Skeletal muscle tissue (tissue), 4 donors: ENCODE data around the gene CDKN1C. TPM values are rescaled to one million over a fixed set of nuclear protein-coding genes. Genes with fewer than 3 reads are reported as not detected.

Experiments used
- H3K27ac ChIP-seq: one replicate; pipeline ENCODE4 v1.7.0; 2013; ENCODE audit warnings: mild to moderate bottlenecking, low read depth, low read length, inconsistent platforms
- H3K27me3 ChIP-seq, 3 donors: one replicate each; pipeline ENCODE4 v1.7.0; 2013; ENCODE audit warnings: low read length in 3 of 3; ENCODE audit not compliant: control insufficient read depth in 3 of 3, insufficient read depth in 3 of 3
- H3K36me3 ChIP-seq, 3 donors: one replicate each; pipeline ENCODE4 v1.7.0; 2013; ENCODE audit warnings: low read length in 3 of 3; ENCODE audit not compliant: control insufficient read depth in 3 of 3, insufficient read depth in 3 of 3
- H3K4me1 ChIP-seq, 3 donors: one replicate each; pipeline ENCODE4 v1.7.0; 2013; ENCODE audit warnings: low read length in 3 of 3, mild to moderate bottlenecking in 3 of 3; ENCODE audit not compliant: control insufficient read depth in 3 of 3, insufficient read depth in 3 of 3
- H3K4me3 ChIP-seq, 3 donors: one replicate each; pipeline ENCODE4 v1.7.0; 2013; ENCODE audit warnings: low read length in 3 of 3
- H3K9ac ChIP-seq, 3 donors: one replicate each; pipeline ENCODE4 v1.7.0; 2013; ENCODE audit warnings: low read length in 3 of 3, mild to moderate bottlenecking in 3 of 3, moderate library complexity in 2 of 3, low read depth in 1 of 3
- H3K9me3 ChIP-seq, 3 donors: one replicate each; pipeline ENCODE4 v1.7.0; 2013; ENCODE audit warnings: low read length in 3 of 3; ENCODE audit not compliant: control insufficient read depth in 3 of 3
- total RNA-seq: library from RNA; depleted of rRNA; stranded (reverse); fragments of >200 nt; gene quantifications from one replicate; pipeline ENCODE4 v1.2.3, GENCODE V29; 2014
- donor health status: Osteomylitis.

Gene CDKN1C
- total RNA-seq, 1 donor from 2014 or later: 209 TPM

GRCh38 chr11:2862395-2863275, 22.9 kb downstream of the CDKN1C start:
- H3K4me3 ChIP-seq: no peak overlapping the region
- no peaks in the 10 kb centered on the region for H3K9me3 ChIP-seq

GRCh38 chr11:2860636-2861035, 24.9 kb downstream of the CDKN1C start:
- Histone ChIP-seq H3K4me3 (no peak overlapping the region), H3K27me3 (peaks cover 0 to 10% (median 0%) of the 10 kb centered on the region in 3 donors), H3K27ac (no peak overlapping the region), H3K36me3 (no peaks in the 10 kb centered on the region), H3K9me3 (no peaks in the 10 kb centered on the region), H3K4me1 (peaks cover 0 to 6% (median 5%) of the 10 kb centered on the region in 3 donors), H3K9ac (no peak overlapping the region)

More at GRCh38 chr11:2862395-2863275, 22.9 kb downstream of the CDKN1C start:
- Histone ChIP-seq H3K9ac (no peak overlapping the region), H3K4me1 (peaks cover 0 to 5% (median 4%) of the 10 kb centered on the region in 3 donors), H3K36me3 (no peaks in the 10 kb centered on the region), H3K27me3 (peaks cover 5 to 15% (median 6%) of the 10 kb centered on the region in 3 donors), H3K27ac (no peak overlapping the region)

- Histone ChIP-seq H3K9me3 (no peaks in the 10 kb centered on the region), H3K27ac (no peak overlapping the region), H3K4me1 (peaks cover 0 to 6% (median 5%) of the 10 kb centered on the region in 3 donors), H3K4me3 (no peak overlapping the region), H3K9ac (no peak overlapping the region), H3K36me3 (no peaks in the 10 kb centered on the region), H3K27me3 (peaks cover 0 to 10% (median 0%) of the 10 kb centered on the region in 3 donors)
Measured at GRCh38 chr11:2859699-2860037, 25.9 kb downstream of the CDKN1C start.

GRCh38 chr11:2858995-2859698, 26.4 kb downstream of the CDKN1C start:
- H3K9ac ChIP-seq: no peak overlapping the region
- no peak overlapping the region for H3K4me3 ChIP-seq
- H3K27ac ChIP-seq: no peak overlapping the region
- peaks cover 0 to 10% (median 0%) of the 10 kb centered on the region in 3 donors for H3K27me3 ChIP-seq
- H3K36me3 ChIP-seq: no peaks in the 10 kb centered on the region
- H3K4me1 ChIP-seq: peaks cover 0 to 6% (median 5%) of the 10 kb centered on the region in 3 donors
- no peaks in the 10 kb centered on the region for H3K9me3 ChIP-seq

- no peaks in the 10 kb centered on the region for H3K36me3 ChIP-seq
- H3K27me3 ChIP-seq: peaks cover 0 to 7% (median 0%) of the 10 kb centered on the region in 3 donors
- H3K27ac ChIP-seq: no peak overlapping the region
- peaks cover 0 to 6% (median 5%) of the 10 kb centered on the region in 3 donors for H3K4me1 ChIP-seq
- H3K9me3 ChIP-seq: no peaks in the 10 kb centered on the region
- peak overlapping the region in 2 of 3 donors; percentile 14 to 35 for H3K4me3 ChIP-seq
- H3K9ac ChIP-seq: peak overlapping the region in 1 of 3 donors; percentile 33
Measured at GRCh38 chr11:2857918-2858317, 27.7 kb downstream of the CDKN1C start.

- peaks cover 0 to 7% (median 0%) of the 10 kb centered on the region in 3 donors for H3K27me3 ChIP-seq
- peaks cover 0 to 6% (median 5%) of the 10 kb centered on the region in 3 donors for H3K4me1 ChIP-seq
- H3K4me3 ChIP-seq: no peak overlapping the region
- no peaks in the 10 kb centered on the region for H3K9me3 ChIP-seq
- no peak overlapping the region for H3K9ac ChIP-seq
- no peak overlapping the region for H3K27ac ChIP-seq
- H3K36me3 ChIP-seq: no peaks in the 10 kb centered on the region
Measured at GRCh38 chr11:2857276-2857675, 28.3 kb downstream of the CDKN1C start.

GRCh38 chr11:2855162-2855561, 30.4 kb downstream of the CDKN1C start:
- peaks cover 0 to 6% (median 5%) of the 10 kb centered on the region in 3 donors for H3K4me1 ChIP-seq
- H3K9me3 ChIP-seq: no peaks in the 10 kb centered on the region
- no peak overlapping the region for H3K4me3 ChIP-seq

GRCh38 chr11:2853997-2854560, 31.5 kb downstream of the CDKN1C start:
- no peaks in the 10 kb centered on the region for H3K36me3 ChIP-seq
- peaks cover 0 to 12% (median 10%) of the 10 kb centered on the region in 3 donors for H3K27me3 ChIP-seq
- H3K9me3 ChIP-seq: no peaks in the 10 kb centered on the region
- peaks cover 0 to 6% (median 5%) of the 10 kb centered on the region in 3 donors for H3K4me1 ChIP-seq
- H3K4me3 ChIP-seq: no peak overlapping the region
- H3K27ac ChIP-seq: no peak overlapping the region
- H3K9ac ChIP-seq: no peak overlapping the region

More at GRCh38 chr11:2855162-2855561, 30.4 kb downstream of the CDKN1C start:
- Histone ChIP-seq H3K27ac (no peak overlapping the region), H3K9ac (no peak overlapping the region), H3K27me3 (peaks cover 0 to 12% (median 9%) of the 10 kb centered on the region in 3 donors), H3K36me3 (no peaks in the 10 kb centered on the region)

GRCh38 chr11:2853401-2853800, 32.2 kb downstream of the CDKN1C start:
- no peaks in the 10 kb centered on the region for H3K9me3 ChIP-seq
- H3K4me1 ChIP-seq: peaks cover 0 to 6% (median 4%) of the 10 kb centered on the region in 3 donors
- peaks cover 0 to 12% (median 10%) of the 10 kb centered on the region in 3 donors for H3K27me3 ChIP-seq
- H3K36me3 ChIP-seq: no peaks in the 10 kb centered on the region
- no peak overlapping the region for H3K9ac ChIP-seq
- no peak overlapping the region for H3K27ac ChIP-seq
- no peak overlapping the region for H3K4me3 ChIP-seq
